ENCODE measurements around the gene NBAS.

GRCh38 chr2:15146960-15147359 is 414.2 kb downstream of the NBAS start:
- TF ChIP-seq CTCF (IDR thresholded peaks at IDR 0.05) (no peak), POLR2A (IDR thresholded peaks at IDR 0.05) (no peak)
